ENCODE data around the gene SMIM5.

DNA sequence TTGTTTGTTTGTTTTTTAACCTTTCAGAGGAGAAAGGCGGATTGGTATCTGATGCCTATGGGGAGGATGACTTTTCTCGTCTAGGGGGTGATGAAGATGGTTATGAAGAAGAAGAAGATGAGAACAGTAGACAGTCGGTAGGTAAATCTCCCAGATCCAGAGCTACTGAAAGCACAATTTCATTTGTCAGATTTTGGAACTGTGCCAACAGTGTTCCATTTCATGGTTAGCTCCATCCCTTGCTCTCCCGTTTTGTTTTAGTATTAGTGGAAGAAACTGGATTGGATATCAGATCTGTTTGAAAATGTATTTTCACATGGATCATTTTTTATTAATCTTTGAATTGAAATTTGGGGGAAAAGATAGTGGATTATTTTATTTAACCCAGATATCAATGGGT is 35.3 kb downstream of the SMIM5 start:
- TF ChIP-seq CTCF (IDR thresholded peaks at IDR 0.05) (no peak), POLR2A (IDR thresholded peaks at IDR 0.05) (no peak)
